Astrocyte (in vitro differentiated cells and primary cell): ENCODE results near the gene PSG4. TPM values are rescaled to one million over a fixed set of nuclear protein-coding genes. Genes with fewer than 3 reads are reported as not detected.
"Not testable (repeated sequence)": the region's sequence is repeated elsewhere in the genome, so short reads cannot be mapped to it uniquely, and the experiment has no call there.

ENCODE experiments used
- DNase-seq: peaks from one replicate; pipeline ENCODE4 v3.0.0-alpha.2; 2010; ENCODE audit warnings: low read depth
- FAIRE-seq: peaks from 2 replicates; lab custom pipeline; 2011; peaks lifted over from hg19 to GRCh38; lab: Jason Lieb, UNC
- H2AFZ ChIP-seq: 2 replicates; pipeline ENCODE4 v1.6.0; 2012; ENCODE audit warnings: low read depth, low read length, inconsistent platforms
- H3K27ac ChIP-seq: 2 replicates; pipeline ENCODE4 v1.5.1; 2011; ENCODE audit warnings: low read depth, low read length, inconsistent platforms
- H3K27me3 ChIP-seq: 2 replicates; pipeline ENCODE4 v1.6.0; 2011; ENCODE audit warnings: low read length, inconsistent platforms; ENCODE audit not compliant: insufficient read depth
- H3K36me3 ChIP-seq: 2 replicates; pipeline ENCODE4 v1.5.1; 2011; ENCODE audit warnings: low read length, inconsistent platforms; ENCODE audit not compliant: insufficient read depth
- H3K4me1 ChIP-seq: 2 replicates; pipeline ENCODE4 v1.5.1; 2011; ENCODE audit warnings: low read length, inconsistent platforms; ENCODE audit not compliant: insufficient read depth
- H3K4me2 ChIP-seq: 2 replicates; pipeline ENCODE4 v1.6.0; 2012; ENCODE audit warnings: low read length, inconsistent platforms
- H3K4me3 ChIP-seq: 2 replicates; pipeline ENCODE4 v1.5.1; 2011; ENCODE audit warnings: low read depth, mild to moderate bottlenecking, low read length, inconsistent platforms; ENCODE audit not compliant: insufficient read depth
- H3K79me2 ChIP-seq: 2 replicates; pipeline ENCODE4 v1.6.0; 2012; ENCODE audit warnings: mild to moderate bottlenecking, low read length, inconsistent platforms; ENCODE audit not compliant: insufficient read depth
- H3K9ac ChIP-seq: 2 replicates; pipeline ENCODE4 v1.6.0; 2012; ENCODE audit warnings: mild to moderate bottlenecking, low read length, inconsistent platforms
- H3K9me3 ChIP-seq: 2 replicates; pipeline ENCODE4 v1.5.1; 2012; ENCODE audit warnings: low read depth, mild to moderate bottlenecking, low read length, inconsistent platforms; ENCODE audit not compliant: insufficient read depth
- H4K20me1 ChIP-seq: 2 replicates; pipeline ENCODE4 v1.6.0; 2012; ENCODE audit warnings: low read length, inconsistent platforms; ENCODE audit not compliant: insufficient read depth
- H3K27ac Mint-ChIP-seq: one replicate; pipeline ENCODE4 v1.8.0; 2021; ENCODE audit warnings: mild to moderate bottlenecking, mixed read lengths; ENCODE audit not compliant: unreplicated experiment
- H3K27me3 Mint-ChIP-seq: one replicate; pipeline ENCODE4 v1.8.0; 2021; ENCODE audit warnings: low read depth, mixed read lengths; ENCODE audit not compliant: unreplicated experiment
- H3K36me3 Mint-ChIP-seq: one replicate; pipeline ENCODE4 v1.8.0; 2021; ENCODE audit warnings: low read depth, mixed read lengths; ENCODE audit not compliant: unreplicated experiment
- H3K4me1 Mint-ChIP-seq: one replicate; pipeline ENCODE4 v1.8.0; 2021; ENCODE audit warnings: low read depth, mixed read lengths; ENCODE audit not compliant: unreplicated experiment
- H3K4me3 Mint-ChIP-seq: one replicate; pipeline ENCODE4 v1.8.0; 2021; ENCODE audit warnings: mild to moderate bottlenecking, moderate library complexity, mixed read lengths; ENCODE audit not compliant: unreplicated experiment
- H3K9me3 Mint-ChIP-seq: one replicate; pipeline ENCODE4 v1.8.0; 2021; ENCODE audit warnings: mild to moderate bottlenecking, mixed read lengths; ENCODE audit not compliant: unreplicated experiment
- CTCF ChIP-seq: IDR thresholded peaks from 2 replicates; pipeline ENCODE4 v1.5.1; 2011; ENCODE audit warnings: low read depth, mild to moderate bottlenecking, inconsistent platforms, low read length, moderate library complexity; ENCODE audit not compliant: insufficient read depth
- total RNA-seq: library from RNA; stranded (reverse); gene quantifications from 2 replicates; pipeline ENCODE4 v1.2.1, GENCODE V29; 2021

The PSG4 gene
- total RNA-seq, 1 donor from 2014 or later = 1.4 TPM

DNA sequence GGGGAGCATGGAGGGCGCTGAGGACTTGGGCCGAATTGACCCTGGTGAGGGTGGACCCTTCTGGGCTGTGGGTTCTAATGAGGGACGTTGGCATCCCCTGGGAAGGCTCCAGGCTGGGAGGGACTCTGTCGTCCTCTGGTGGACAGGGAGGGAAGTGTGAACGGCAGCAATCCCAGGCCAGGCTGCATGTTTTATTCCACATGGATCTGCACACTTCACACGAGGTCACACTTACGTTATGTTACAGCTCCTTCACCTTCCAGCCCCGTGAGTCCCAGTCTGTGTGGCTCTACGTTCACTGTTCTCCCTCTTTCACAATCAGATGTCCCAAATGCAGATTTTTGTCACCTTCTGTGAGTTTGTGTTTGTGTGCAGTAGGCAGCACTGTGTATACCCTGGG, 17.3 kb downstream of the PSG4 start:
- H3K4me3 ChIP-seq, H3K4me1 Mint-ChIP-seq, H3K9me3 ChIP-seq, H3K4me3 Mint-ChIP-seq, H3K27ac Mint-ChIP-seq, H3K4me1 ChIP-seq, H3K9ac ChIP-seq, H3K27me3 ChIP-seq, H3K27ac ChIP-seq, H3K79me2 ChIP-seq, H3K36me3 Mint-ChIP-seq, H3K27me3 Mint-ChIP-seq, H3K4me2 ChIP-seq, FAIRE-seq, H3K36me3 ChIP-seq, H2AFZ ChIP-seq, H4K20me1 ChIP-seq, DNase-seq: not testable (repeated sequence)
- peak; percentile 17 for TF ChIP-seq CTCF
- H3K9me3 Mint-ChIP-seq = peaks cover 12% of the 10 kb centered on the region

GRCh38 chr19:43186311-43186935, 19.0 kb downstream of the PSG4 start, which contains the start of gene PSG5:
PSG5 (minus strand) TSS chr19:43186536; CDS start chr19:43186405, 131 bp downstream.
- H3K9ac ChIP-seq = peak within 1 kb of the TSS; percentile 14
- H3K27ac Mint-ChIP-seq, H3K4me2 ChIP-seq, H3K36me3 Mint-ChIP-seq, H3K36me3 ChIP-seq, H2AFZ ChIP-seq, H4K20me1 ChIP-seq, FAIRE-seq, H3K79me2 ChIP-seq, H3K9me3 ChIP-seq, H3K4me3 ChIP-seq, H3K27me3 ChIP-seq, H3K27me3 Mint-ChIP-seq, H3K4me3 Mint-ChIP-seq, H3K4me1 Mint-ChIP-seq, H3K27ac ChIP-seq: not testable (repeated sequence)
- H3K9me3 Mint-ChIP-seq = peaks cover 12% of the 10 kb centered on the region
- H3K4me1 ChIP-seq = peaks cover 10% of the 10 kb centered on the region
- DNase-seq = peak; percentile 50

- H3K79me2 ChIP-seq, H3K27me3 Mint-ChIP-seq, H2AFZ ChIP-seq, H3K9me3 ChIP-seq, H4K20me1 ChIP-seq, H3K9me3 Mint-ChIP-seq, H3K27me3 ChIP-seq, H3K36me3 Mint-ChIP-seq, H3K4me3 ChIP-seq, H3K4me1 Mint-ChIP-seq, H3K36me3 ChIP-seq, H3K4me3 Mint-ChIP-seq: not testable (repeated sequence)
- FAIRE-seq (peak; percentile 97), DNase-seq (peak; percentile 90)
- Histone ChIP-seq H3K4me1 (peaks cover 10% of the 10 kb centered on the region), H3K4me2 (peak overlapping the region; percentile 67), H3K27ac (peak overlapping the region; percentile 93), H3K9ac (peak overlapping the region; percentile 45)
- H3K27ac Mint-ChIP-seq = peak overlapping the region; percentile 10
These were observed 23.3 kb downstream of the PSG4 start for GRCh38 chr19:43181869-43182771.
